Cardiac septum (tissue), 1 donor: ENCODE data around the gene CLEC16A. TPM values are rescaled to one million over a fixed set of nuclear protein-coding genes. Genes with fewer than 3 reads are reported as not detected.

Source experiments
- DNase-seq: peaks from one replicate; pipeline ENCODE4 v3.0.0-alpha.2; 2020; ENCODE audit warnings: low spot score
- intact Hi-C: fragments of 100-400 bp; cut with DNase I; formaldehyde crosslinking; loops from one replicate; pipeline ENCODE4 v1.14.0; 2022
- total RNA-seq: library from RNA; stranded (reverse); fragmentation: NEBNext Ultra II Directional; extraction: Animal tissue kit (Norgen Biotek cat#: 25700); gene quantifications from one replicate; pipeline ENCODE4 v1.2.1, GENCODE V29; 2021
- donor health status: DM: no; HTN: no; CAD: no.

The CLEC16A gene
- total RNA-seq, 1 donor from 2014 or later: 28.4 TPM

DNA sequence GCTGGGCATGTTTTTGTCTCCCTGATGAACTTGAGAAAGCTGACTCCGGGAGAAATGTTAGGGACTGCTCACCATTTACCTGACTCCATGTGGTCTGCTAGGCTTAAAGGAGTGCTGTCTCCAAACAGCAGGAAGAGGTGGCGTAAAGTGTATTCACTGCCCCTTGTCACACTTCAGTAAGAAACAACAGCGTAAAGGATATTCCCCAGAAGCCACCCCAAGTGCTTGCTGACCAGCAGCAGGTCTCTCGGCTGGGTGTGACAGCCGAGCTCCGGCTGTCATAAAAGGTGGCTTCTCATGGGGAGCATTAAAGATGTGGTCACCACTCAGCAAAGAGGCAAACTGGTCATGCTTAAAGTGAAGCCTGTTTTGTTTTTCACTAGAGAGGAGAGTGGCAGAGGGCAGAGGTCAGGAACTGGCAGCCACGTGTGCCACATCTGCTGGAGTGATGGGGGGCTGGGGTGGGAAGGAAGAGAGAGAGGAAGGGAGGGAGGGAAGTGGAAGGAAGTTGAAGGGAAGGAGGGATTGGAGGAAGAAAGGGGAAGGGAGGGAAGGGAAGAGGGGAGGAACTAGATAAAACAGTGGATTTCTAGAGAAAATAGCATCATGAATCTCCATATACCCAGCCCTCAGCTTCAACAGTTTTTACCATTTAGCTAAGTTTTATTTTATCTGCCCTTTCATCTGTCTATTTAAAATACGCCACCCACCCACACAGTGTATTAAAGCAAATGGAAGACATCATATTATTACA lies 119.3 kb downstream of the CLEC16A start:
- peak; percentile 43 for DNase-seq
- intact Hi-C loops: no loop called here

DNA sequence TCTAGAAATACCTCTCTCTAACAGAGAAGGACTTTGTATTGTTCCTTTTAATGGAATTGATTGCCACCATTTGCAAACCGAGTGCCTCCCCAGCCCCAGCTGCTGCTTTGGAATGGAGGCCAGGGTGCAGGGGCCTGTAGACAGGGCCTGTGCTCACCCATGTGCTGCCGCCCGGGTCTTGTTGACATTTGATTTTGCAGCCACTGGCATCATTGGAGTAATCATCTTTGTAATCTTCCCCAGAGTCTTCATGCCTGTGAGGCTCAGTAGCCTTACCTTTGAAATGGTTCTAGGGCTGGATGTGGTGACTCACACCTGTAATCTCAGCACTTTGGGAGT lies 119.8 kb downstream of the CLEC16A start:
- DNase-seq: peak; percentile 47
- intact Hi-C loops: no loop called here

DNA sequence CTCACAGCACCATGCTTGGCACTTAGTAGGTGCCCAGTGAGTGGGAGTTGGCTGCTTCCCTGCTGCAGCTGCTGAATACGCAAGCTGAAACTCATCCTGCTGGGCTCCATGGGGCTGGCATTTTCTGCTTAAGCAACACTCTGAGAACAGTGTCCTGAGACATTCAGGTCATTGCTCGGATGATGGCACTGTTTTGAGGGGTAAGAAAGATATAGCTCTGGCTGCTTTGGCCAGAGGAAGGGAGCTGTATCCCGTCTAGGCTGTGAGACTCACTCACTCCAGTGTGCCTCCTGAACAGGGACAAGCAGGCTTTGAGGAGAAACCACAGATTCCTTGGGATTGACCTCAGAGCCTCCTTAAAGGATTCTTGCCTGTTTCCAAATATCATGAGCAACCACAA lies 120.5 kb downstream of the CLEC16A start:
- peak; percentile 10 for DNase-seq
- intact Hi-C loops: no loop called here

DNA sequence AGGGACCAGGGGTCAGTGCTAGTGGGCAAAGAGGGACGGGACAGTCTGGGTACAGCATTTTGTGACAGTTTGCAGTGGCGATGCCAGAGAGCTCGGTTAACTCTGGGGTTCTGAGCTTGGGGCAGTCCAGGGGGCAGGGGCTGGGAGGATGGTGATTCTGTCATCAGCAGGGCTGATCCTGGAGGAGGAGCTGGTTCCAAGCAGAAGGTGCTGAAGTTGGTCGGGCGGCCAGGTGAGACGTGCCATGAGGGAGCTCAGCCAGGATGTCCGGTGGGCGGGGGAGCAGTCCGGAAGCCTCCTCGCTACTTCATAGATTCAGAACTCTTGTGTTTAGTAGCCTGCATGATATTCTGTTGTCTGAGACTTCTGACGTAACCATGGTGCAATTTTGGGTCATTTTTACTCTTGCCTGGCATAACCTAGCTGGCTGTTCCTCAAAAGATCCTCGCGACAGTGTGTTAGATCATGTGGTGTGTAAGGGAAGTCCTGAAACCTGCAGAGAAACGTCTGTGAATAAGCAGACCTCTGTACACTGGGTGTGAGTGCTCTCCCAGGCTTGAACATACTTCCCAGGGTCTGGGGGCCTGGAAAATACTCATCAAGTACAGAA lies 122.0 kb downstream of the CLEC16A start:
- peak; percentile 35 for DNase-seq
- intact Hi-C loops: no loop called here

DNA sequence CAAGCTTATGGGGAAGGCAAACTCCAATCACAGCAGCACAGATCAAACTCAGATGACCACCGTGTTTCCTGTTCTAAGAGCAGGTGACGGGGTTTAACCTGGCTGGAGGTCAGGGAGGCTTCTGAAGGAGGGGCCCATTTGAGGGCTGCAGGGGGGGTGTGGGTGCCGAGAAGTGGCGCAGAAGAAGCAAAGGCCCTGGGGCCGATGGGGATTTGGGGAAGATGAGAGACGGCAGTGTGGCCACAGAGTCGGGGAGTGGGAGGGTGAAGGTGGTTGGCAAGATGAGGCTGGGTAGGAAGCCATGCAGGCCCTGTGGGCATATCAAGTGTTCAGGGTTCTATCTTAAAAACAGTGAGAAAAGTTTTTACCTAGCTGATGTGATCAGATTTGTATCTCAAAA lies 122.9 kb downstream of the CLEC16A start:
- intact Hi-C loops: no loop called here
- peak; percentile 46 for DNase-seq

DNA sequence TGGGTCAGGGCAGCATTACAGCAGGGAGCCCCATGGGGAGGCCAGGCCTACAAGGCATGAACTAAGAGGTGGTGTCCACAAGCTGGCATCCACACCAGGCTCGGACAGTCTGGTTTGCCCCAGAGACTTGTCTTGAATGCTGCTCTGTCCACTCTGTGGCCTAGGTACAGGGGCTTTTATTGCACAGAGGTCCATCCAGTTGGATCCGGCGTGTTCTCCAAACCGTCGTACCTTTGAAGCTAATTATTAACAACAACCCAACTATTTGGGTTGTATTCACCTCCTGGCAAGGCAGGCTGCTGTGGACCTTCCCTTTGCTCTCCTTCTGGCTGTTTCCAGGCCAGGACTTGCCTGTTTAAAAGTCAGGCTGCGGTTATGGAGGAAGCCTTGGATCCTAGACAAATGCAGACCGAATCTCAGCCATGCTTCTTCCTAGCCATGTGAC lies 123.4 kb downstream of the CLEC16A start:
- DNase-seq: peak; percentile 31
- intact Hi-C loops: no loop called here

DNA sequence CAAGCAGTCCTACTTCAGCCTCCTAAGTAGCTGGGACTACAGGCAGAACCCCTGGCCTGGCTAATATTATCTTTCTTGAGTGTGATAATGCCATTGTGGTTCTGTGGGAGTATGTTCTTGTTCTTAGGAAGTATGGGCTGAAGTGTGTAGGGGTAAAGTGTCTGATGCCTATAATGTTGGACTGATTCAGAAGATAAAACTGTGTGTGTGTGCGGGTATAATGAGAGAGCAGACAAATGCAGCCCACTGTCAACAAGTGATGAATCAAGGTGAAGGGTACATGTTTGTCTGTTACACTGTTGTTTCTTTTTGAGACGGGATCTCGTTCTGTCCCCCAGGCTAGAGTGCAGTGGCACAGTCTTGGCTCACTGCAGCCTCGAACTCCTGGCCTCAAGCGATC lies 127.5 kb downstream of the CLEC16A start:
- intact Hi-C loops: loop anchor here (2.0 kb wide), 1 partner anchor 99 kb away; no protein-coding TSS in a partner anchor
- no peak for DNase-seq

DNA sequence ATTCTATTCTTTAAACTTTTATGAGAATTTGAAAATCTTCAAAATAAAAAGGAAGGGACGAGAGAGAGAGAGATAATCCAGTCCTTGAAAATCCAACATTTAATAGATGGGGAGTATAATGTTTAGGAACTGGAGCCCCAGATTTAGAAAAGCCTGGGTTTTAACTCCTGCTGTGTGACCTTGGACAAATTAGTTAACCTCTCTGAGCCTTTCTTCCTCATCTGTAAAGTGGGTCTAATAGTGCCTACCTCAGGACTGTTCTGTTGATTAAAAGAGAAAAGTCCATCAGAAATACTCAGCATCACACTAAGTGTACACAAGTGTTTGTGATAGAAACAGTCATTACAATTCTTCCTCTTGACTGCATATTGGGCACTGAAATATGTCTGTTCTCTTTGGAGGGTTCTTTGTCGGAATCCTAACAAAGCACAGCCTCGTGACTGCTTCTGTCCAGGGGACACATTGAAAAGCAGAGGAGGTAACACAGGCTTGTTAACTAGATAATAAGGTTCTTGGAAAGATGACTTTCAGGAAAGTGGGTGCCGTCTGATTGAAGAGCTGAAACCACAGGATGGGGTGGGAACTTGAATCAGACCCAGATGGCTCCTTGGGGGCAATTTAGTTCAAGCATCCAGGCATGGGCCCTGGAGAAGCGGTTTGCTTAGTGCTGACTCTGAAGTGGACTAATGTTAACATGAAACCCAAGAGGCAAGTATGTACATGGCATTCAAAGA lies 128.2 kb downstream of the CLEC16A start:
- intact Hi-C loops: no loop called here
- DNase-seq: no peak

DNA sequence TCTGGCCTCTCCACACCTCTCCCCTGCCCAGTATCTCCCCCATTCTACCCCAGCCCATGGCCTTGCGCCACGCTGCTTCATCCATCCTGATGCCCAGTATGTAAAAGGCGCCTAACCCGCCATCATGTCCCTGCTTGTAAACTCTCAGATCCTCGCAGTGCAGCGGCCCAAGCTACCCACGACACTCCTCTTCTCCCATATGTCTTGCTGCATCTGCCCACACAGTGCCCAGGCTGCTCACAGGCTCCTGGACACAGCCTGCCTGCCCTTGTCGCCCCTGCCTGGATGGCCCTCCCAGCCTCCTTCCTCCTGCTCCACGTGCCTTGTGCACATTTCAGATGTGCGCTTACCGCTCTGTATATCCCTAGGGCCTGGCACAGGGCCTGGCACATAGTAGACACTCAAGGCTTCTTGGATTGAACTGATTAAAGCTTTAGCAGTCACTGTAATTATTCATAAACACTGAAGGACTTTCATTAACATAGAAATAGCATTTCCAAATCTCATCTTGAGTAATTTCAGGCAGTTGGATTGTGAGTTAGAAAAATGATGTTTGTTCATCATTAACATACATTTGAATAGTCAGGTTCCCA lies 129.1 kb downstream of the CLEC16A start:
- no peak for DNase-seq
- intact Hi-C loops: no loop called here

DNA sequence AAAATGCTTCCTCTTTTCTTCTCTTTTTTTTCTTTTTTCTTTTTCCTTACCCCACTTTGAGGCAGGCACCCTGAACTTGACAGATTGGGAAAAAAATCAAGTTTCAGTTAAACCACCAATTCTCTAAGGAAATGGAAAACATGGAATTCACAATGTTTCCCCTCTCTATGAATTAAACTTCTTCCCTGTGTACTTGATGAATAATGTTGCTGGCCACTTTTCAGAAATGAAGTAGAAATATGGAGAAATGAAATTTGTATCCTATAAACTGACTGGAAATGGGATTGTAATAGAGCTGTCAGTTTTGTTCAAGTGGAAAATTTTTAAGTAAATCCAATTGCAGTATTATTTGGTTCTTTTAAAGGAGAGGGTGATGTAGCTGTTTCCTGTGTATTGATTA lies 129.8 kb downstream of the CLEC16A start:
- no peak for DNase-seq
- intact Hi-C loops: no loop called here

DNA sequence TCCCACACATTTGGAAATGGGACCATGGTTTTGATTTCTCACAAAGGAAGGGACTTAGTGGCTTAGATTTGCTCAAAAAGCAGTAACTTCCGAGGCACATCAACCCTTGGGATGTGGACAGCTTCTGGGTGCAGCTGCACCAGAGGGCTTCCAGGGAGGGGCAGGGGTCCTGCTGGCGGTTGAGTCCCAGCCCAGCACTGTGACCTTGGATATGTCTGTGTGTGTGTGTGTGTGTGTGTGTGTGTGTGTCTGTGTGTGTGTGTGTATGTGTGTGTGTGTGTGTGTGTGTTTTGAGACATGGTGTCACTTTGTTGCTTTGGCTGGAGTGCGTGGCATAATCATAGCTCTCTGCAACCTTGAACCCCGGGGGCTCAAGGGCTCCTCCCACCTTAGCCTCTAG lies 130.8 kb downstream of the CLEC16A start:
- DNase-seq: no peak
- intact Hi-C loops: no loop called here

DNA sequence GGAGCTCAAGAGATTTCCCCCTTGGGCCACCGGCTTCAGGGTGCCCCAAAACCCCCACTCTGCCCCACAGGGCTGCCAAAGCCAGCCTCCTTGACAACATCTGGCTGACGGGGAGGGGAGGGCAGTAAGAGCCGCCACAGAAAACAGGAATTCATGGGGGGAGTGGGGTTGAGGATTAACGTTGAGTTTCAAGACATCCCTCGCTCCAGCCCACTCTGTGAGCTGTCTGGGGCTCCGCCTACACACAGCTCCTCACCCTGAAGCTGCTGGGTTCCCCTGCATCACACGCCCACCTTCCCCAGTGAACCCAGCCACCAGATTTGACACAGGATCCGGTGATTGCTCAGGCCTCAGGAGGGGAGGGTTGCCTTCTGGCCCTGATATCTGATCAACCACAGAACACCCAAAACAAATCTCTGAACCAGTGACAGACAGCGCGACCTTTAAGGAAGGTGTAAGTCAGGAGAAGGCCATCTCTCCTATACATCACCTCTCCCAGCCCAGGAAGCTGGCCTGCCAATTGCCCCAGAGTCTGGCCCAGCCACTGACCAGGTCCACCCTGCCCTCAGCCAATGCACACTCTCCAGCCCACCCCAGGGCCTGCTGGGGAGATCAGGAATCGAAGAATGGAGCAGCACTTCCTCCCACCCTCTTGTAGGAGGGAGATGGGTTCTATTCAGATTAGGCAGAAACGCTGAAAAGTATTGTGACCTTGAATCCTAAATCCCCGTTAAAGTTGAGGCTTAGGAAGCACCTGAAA lies 132.1 kb downstream of the CLEC16A start:
- no peak for DNase-seq
- intact Hi-C loops: no loop called here

DNA sequence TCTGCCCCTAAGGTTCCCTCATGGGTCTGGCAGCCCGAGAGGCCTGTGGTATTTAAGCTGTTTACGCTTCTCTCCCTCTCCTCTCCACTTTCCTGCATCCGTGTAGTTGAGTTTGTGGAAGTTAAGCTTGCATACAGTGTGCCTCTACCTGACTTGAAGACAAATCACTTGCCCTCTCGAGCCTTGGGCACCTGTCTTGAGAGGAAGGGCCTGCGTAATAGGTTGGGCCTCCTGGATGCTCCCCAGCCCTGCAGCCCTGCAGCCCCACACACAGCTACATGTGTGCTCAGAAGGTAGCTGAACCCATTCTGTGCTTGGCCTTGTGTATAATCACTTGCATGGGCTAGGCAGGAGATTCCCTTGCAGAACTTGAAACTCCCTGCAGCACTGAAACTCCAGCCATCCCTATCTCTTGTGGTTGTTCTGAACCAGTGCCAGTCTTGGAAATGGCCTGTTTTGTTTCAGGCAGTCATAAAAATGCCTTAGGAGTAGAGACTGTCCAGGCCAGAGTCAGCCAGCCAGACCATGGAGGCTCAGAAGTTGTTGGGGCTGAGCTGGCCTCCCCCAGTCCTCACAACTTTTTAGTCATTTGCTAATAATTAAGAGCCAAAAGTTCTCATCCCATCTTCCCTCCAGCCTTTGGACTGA lies 134.6 kb downstream of the CLEC16A start:
- intact Hi-C loops: no loop called here

DNA sequence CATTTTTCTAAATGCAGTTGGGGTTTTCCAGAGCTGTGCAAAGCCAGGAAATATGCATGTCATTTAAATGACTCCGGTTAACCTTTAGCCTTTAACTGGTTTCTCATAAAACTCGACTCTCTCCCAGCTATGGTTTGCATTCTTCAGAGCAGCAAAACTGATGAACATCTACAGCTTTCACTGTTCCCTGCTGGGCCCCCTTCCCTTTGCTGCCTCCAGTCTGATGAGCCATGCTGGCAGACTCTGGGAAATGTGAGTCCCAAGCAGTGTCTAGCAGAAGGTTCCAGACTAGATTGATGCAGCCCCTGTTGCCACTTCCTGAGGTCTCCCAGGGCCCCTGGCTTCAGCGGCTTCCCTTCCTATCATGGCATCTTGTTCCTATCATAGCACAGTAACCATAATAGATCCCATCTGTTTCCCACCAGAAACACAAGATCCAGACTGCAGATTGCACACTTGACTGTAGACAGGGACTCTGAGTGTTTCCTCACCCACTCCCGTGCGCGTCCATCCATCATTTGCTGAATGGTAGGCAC lies 135.4 kb downstream of the CLEC16A start:
- no peak for DNase-seq
- intact Hi-C loops: no loop called here

More for the DNA sequence above, 134.6 kb downstream of the CLEC16A start:
- DNase-seq: no peak

DNA sequence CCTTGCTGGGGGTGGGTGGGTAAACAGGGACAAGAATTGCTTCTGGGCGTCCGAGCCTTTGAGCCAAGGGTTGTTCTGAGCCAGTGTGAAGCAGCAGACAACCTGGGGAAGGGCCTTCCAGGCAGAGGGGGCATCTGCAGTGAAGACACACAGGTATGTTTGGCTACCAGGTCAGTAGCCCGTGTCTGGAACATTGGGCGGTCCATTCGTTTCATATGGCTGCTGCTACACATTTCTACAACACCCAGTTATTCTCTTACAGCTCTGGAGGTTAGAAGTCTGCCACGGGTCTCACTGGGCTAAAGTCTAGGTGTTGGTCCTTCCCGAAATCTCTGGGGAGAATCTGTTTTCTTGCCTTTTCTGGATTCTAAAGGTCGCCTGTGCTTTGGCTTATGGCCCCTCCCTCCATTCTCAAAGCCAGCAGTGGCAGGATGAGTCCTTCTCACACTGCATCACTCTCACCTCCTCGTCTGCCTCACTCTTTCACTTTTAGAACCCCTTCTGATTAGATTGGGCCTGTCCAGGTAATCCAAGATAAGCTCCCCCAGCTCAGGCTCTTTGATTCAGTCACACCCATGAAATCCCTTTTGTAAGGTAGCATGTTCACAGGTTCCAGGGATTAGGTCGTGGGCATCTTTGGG lies 136.1 kb downstream of the CLEC16A start:
- no peak for DNase-seq

DNA sequence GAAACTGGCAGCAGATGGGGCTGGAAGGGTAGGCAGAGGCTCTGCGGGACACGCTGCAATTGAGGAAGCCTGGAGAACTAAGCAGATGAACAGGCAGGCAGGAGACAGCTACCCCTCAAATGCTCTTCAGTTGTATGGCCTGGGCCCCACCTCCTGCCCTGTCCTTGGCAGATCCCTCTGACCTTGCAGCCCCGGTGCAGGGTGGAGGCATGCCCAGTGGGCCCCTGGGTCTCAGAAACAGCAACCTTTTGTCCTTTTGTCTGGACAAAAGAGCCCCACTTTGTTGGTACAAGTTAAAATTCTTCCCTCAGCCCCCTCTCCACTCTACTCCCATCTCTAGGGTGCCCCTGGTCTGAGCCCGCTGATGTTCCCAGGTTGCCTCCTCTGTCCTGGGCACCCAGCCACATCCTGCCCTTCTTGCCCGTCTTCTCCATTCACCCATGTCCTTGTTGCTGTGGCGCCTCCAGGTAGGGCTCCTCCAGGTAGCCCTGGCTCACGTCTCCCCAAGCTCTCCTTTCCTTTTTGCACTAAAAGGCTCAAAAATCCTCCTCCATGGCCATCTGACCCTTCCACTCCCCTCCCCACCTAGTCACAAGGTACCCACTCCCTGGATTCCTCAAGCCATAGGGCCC lies 136.8 kb downstream of the CLEC16A start:
- intact Hi-C loops: no loop called here
- DNase-seq: no peak

More for the DNA sequence above, 136.1 kb downstream of the CLEC16A start:
- intact Hi-C loops: no loop called here

DNA sequence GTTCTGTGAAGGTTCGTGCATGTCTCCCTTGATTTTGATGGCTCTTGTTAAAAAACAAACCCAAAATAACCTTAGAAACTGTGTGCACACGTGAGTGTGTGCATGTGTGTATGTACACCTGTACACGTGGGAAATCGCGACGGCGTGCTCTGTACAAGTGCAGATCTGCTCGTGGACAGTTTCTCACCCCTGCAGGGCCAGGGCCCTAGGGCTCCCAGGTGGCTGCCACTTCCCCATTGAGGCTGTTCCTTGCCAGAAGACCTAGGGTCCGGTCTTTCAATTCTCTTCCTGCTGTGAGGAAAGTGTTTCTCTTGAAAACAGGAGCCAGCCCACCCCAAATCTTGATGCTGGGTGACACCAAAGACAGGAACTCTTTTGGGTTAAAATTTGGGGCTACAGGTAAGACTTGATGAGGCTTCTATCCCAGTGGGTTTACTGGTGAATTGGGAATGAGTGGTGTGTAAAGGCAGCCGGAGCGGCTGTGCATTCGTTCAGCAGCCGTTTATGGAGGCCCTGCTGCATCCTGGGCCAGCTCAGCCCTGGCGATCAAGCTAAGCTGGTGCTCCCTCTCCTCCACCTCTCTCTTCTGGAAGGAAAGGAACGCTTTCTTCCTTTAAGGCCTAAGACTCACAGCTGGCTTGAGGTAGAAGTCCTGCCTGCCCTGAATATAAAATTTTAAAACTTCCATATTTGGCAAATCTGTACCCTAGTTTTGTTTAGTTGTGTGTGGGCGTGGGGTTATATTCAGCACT lies 137.9 kb downstream of the CLEC16A start:
- intact Hi-C loops: no loop called here
- DNase-seq: no peak
